Body of pancreas (tissue), 4 donors: ENCODE results near the gene GCLM. TPM values are rescaled to one million over a fixed set of nuclear protein-coding genes. Genes with fewer than 3 reads are reported as not detected.

Experiments
- ATAC-seq: fragments of 150-250 bp; one replicate; pipeline ENCODE4 v1.9.1; 2016
- DNase-seq, 4 donors: peaks; one replicate each; pipeline ENCODE4 v3.0.0-alpha.2; 2019
- H3K27ac ChIP-seq, 4 donors: fragments of 200-600 bp; sonication (generic); 1 replicate in 3 of 4; 2 replicates in 1 of 4; pipeline versions ENCODE4 v1.5.1 to v1.6.1; 2016 to 2019; ENCODE audit warnings: mild to moderate bottlenecking in 1 of 4, mixed read lengths in 1 of 4, moderate library complexity in 1 of 4
- H3K27me3 ChIP-seq, 2 donors: fragments of 200-600 bp; sonication (generic); one replicate each; pipeline ENCODE4 v1.6.0; 2016; ENCODE audit warnings: mild to moderate bottlenecking in 1 of 2
- H3K36me3 ChIP-seq, 2 donors: fragments of 200-600 bp; sonication (generic); replicated peaks in 1 of 2; 2 replicates each; pipeline ENCODE4 v1.5.1; 2016; ENCODE audit warnings: low read depth in 2 of 2; ENCODE audit not compliant: insufficient read depth in 1 of 2
- H3K4me1 ChIP-seq: fragments of 200-600 bp; sonication (generic); one replicate; pipeline ENCODE4 v1.6.0; 2016
- H3K4me3 ChIP-seq, 2 donors: fragments of 200-600 bp; sonication (generic); 1 replicate in 1 of 2; 2 replicates in 1 of 2; pipeline ENCODE4 v1.5.1; 2016 to 2019
- H3K9me3 ChIP-seq, 3 donors: fragments of 200-600 bp; sonication (generic); 1 replicate in 2 of 3; 2 replicates in 1 of 3; pipeline ENCODE4 v1.5.1; 2016
- POLR2A ChIP-seq, 3 donors: fragments of 450-650 bp; IDR thresholded peaks; one replicate each; pipeline ENCODE4 v1.6.1; 2016; ENCODE audit warnings: antibody characterized with exemption in 3 of 3, mild to moderate bottlenecking in 2 of 3
- WGBS, 2 donors: methylation state at CpG; one replicate each; pipeline ENCODE4 v1.1.5; 2017; 5-methylcytosine and 5-hydroxymethylcytosine counted together
- intact Hi-C: fragments of 100-400 bp; cut with DNase I; formaldehyde crosslinking; loops from one replicate; pipeline ENCODE4 v1.15.1; 2023
- total RNA-seq, 2 donors: library from RNA; depleted of rRNA; stranded (reverse); fragments of >200 nt; gene quantifications; one replicate each; pipeline ENCODE4 v1.1.0, GENCODE V29; 2016
- TF ChIP-seq, protein P1 (sequence below), 7 experiments: fragments of 450-650 bp in 4 of 7; fragments of 200-600 bp in 3 of 7; sonication (generic) in 3 of 7; IDR thresholded peaks; one replicate each; pipeline ENCODE4 v1.5.1; 2016 to 2019; ENCODE audit warnings: antibody characterized with exemption in 7 of 7

Gene GCLM
- total RNA-seq, 2 donors from 2014 or later = 3.6 to 7.3 TPM

DNA sequence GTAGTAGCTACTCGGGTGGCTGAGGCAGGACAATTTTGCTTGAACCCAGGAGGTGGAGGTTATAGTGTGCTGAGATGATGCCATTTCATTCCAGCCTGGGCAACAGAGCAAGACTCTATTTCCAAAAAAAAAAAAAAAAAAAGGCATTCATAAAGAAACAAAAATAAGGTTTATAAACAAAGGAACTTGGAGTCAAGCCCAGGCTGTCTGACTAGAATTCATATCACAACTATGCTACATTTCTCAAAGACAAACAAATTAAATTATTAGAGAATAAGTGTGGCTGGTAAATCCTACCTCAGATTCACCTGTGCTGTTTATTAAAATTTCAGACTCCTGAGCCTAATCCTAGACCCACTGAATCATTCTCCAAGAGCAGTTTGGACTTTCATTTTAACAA, 4.2 kb downstream of the GCLM start:
- Histone ChIP-seq H3K4me1 (peaks cover 26% of the 10 kb centered on the region), H3K36me3 (no peaks in the 10 kb centered on the region), H3K27ac (peak overlapping the region in 2 of 4 donors; percentile 17 to 67), H3K27me3 (no peaks in the 10 kb centered on the region), H3K4me3 (no peak overlapping the region), H3K9me3 (no peaks in the 10 kb centered on the region)
- DNase-seq (no peak), ATAC-seq (no peak)
- 81 to 90% methylated on average over 1 of the region's 1 CpG for WGBS, 2 donors
- no peak for TF ChIP-seq POLR2A (IDR thresholded peaks at IDR 0.05)
- TF ChIP-seq, protein P1, sequence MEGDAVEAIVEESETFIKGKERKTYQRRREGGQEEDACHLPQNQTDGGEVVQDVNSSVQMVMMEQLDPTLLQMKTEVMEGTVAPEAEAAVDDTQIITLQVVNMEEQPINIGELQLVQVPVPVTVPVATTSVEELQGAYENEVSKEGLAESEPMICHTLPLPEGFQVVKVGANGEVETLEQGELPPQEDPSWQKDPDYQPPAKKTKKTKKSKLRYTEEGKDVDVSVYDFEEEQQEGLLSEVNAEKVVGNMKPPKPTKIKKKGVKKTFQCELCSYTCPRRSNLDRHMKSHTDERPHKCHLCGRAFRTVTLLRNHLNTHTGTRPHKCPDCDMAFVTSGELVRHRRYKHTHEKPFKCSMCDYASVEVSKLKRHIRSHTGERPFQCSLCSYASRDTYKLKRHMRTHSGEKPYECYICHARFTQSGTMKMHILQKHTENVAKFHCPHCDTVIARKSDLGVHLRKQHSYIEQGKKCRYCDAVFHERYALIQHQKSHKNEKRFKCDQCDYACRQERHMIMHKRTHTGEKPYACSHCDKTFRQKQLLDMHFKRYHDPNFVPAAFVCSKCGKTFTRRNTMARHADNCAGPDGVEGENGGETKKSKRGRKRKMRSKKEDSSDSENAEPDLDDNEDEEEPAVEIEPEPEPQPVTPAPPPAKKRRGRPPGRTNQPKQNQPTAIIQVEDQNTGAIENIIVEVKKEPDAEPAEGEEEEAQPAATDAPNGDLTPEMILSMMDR (IDR thresholded peaks at IDR 0.05) = no peak
- intact Hi-C loops = no loop called here

DNA sequence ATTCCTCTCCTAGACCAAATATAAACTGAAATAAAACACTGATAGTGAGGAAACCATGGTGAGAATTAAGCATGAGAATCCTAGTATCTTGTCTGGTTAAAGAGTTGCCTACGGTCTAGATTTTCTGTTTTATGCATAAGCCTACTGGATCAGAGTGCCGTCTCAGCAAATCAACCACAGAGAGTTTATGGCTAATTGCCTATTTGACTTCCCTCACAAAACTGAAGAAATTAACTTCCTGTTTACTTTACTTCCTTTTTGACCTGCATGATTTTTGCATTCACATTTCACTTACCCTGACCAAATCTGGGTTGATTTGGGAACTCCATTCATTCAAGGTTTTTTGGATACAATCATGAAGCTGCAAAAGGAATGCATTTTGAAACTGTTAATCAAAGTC, 5.0 kb downstream of the GCLM start:
- Histone ChIP-seq H3K36me3 (no peaks in the 10 kb centered on the region), H3K27ac (peak overlapping the region in 2 of 4 donors; percentile 29 to 67), H3K4me1 (peaks cover 26% of the 10 kb centered on the region), H3K4me3 (no peak overlapping the region), H3K27me3 (no peaks in the 10 kb centered on the region), H3K9me3 (no peaks in the 10 kb centered on the region)
- intact Hi-C loops = no loop called here
- 47 to 55% methylated on average over 2 of the region's 2 CpGs for WGBS, 2 donors
- DNase-seq (no peak), ATAC-seq (no peak)
- TF ChIP-seq POLR2A (IDR thresholded peaks at IDR 0.05) = no peak
- TF ChIP-seq, protein P1 (IDR thresholded peaks at IDR 0.05) = no peak

DNA sequence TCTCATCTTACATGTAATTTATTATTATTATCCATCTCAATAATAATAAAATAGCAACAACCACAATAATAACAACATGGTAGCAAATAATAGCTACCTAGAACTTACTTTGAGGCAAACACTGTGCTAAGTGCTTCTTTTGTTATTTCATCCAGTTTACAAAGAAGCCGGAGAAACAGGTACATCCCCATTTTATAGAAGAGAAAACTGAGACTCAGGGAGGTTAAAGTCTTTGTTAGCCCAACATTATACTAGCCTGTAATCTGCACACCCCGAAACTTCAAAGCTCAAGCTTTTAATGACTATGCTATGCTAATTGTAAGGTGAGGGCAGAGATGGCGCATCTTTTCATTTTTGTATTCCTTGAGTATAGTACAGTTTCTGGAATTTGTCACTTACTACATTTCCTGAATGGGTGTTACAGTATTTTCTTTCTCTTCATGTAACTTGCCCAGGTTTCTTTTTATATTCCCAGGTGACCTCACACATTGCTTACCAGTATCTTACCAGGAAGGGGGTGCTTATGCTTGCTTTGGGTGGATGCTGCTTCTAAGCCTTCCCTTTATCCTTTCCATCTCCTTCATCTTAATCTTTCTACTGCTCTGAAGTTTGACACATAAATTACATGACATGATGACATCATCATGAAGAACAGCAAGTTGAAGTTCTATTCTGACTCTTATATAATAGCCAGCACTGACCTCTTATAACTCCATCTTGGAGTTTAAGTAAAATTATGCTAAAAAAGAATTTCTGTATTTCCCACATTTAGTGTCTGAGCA, 8.3 kb downstream of the GCLM start:
- WGBS, 2 donors = 94 to 97% methylated on average over 3 of the region's 3 CpGs
- Histone ChIP-seq H3K4me1 (peaks cover 12% of the 10 kb centered on the region), H3K27ac (no peak overlapping the region), H3K27me3 (no peaks in the 10 kb centered on the region), H3K36me3 (peaks cover 0 to 6% of the 10 kb centered on the region in 2 donors), H3K9me3 (no peaks in the 10 kb centered on the region), H3K4me3 (no peak overlapping the region)
- DNase-seq (no peak), ATAC-seq (no peak)
- intact Hi-C loops = no loop called here
- TF ChIP-seq, protein P1 (IDR thresholded peaks at IDR 0.05) = no peak
- no peak for TF ChIP-seq POLR2A (IDR thresholded peaks at IDR 0.05)

DNA sequence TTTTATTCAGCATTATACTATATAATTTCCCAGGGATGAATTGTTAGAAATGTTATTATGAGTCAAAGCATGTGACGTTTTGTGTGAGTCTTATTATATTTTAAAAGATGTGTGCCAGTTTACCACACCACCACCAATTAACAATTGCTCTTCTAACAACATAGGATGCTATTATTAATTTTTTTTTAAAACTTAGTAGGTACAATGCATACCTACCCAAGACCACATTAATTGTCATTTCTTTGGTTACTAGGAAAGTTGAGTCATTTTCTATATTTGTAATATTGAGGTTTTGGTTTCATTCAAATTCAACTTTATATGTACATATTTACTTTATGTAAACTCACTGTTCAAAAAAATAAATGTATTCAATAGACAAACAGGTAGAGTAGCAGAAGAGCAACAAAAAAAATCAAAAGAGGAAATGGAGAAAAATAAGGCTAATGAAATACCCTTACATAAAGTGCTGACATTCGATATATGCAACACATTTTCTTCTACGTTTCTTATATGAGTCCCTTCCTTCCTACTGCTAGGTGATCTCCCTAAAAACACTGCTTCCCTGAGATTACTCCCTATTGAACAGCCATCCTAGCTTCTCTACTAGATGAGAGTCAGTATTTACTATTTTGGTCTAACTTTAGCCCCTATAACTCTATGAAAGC, 9.6 kb downstream of the GCLM start:
- Histone ChIP-seq H3K4me1 (peaks cover 9% of the 10 kb centered on the region), H3K4me3 (no peak overlapping the region), H3K9me3 (no peaks in the 10 kb centered on the region), H3K36me3 (peaks cover 0 to 8% of the 10 kb centered on the region in 2 donors), H3K27me3 (no peaks in the 10 kb centered on the region), H3K27ac (no peak overlapping the region)
- intact Hi-C loops = no loop called here
- WGBS, 2 donors = 82 to 86% methylated on average over 3 of the region's 3 CpGs
- TF ChIP-seq POLR2A (IDR thresholded peaks at IDR 0.05) = no peak
- TF ChIP-seq, protein P1 (IDR thresholded peaks at IDR 0.05) = no peak
- no peak for DNase-seq
- no peak for ATAC-seq
